BE2C (cell line): Measurements from ENCODE around the gene AQP12B.

Source experiments
- DNase-seq: peaks from one replicate; pipeline ENCODE4 v3.0.0-alpha.2; 2020
- H3K27me3 ChIP-seq: fragments of 250-450 bp; sonication (Bioruptor Pico); 2 replicates; pipeline ENCODE4 v1.5.1; 2020; ENCODE audit warnings: mild to moderate bottlenecking
- H3K36me3 ChIP-seq: fragments of 250-450 bp; sonication (Bioruptor Pico); 2 replicates; pipeline ENCODE4 v1.5.1; 2020; ENCODE audit warnings: mild to moderate bottlenecking
- H3K4me1 ChIP-seq: fragments of 250-450 bp; sonication (Bioruptor Pico); 2 replicates; pipeline ENCODE4 v1.5.1; 2020
- H3K4me3 ChIP-seq: 2 replicates; pipeline ENCODE4 v1.5.1; 2011; ENCODE audit warnings: low read depth, low read length
- H3K9me3 ChIP-seq: fragments of 250-450 bp; sonication (Bioruptor Pico); 2 replicates; pipeline ENCODE4 v1.5.1; 2020
- CTCF ChIP-seq: IDR thresholded peaks from 2 replicates; pipeline ENCODE4 v1.5.1; 2012; ENCODE audit warnings: mild to moderate bottlenecking, low read depth, low read length

Gene AQP12B

GRCh38 chr2:240714747-240715725, 32.4 kb upstream of the AQP12B start:
- H3K4me1 ChIP-seq = no peaks in the 10 kb centered on the region
- H3K27me3 ChIP-seq = no peaks in the 10 kb centered on the region
- H3K9me3 ChIP-seq = no peaks in the 10 kb centered on the region
- DNase-seq = no peak
- H3K4me3 ChIP-seq = no peak overlapping the region
- no peak for TF ChIP-seq CTCF
- H3K36me3 ChIP-seq = no peaks in the 10 kb centered on the region

GRCh38 chr2:240713928-240714746, 31.5 kb upstream of the AQP12B start:
- DNase-seq = no peak
- H3K27me3 ChIP-seq = no peaks in the 10 kb centered on the region
- no peaks in the 10 kb centered on the region for H3K36me3 ChIP-seq
- no peak for TF ChIP-seq CTCF
- no peaks in the 10 kb centered on the region for H3K9me3 ChIP-seq
- H3K4me3 ChIP-seq = no peak overlapping the region
- no peaks in the 10 kb centered on the region for H3K4me1 ChIP-seq

GRCh38 chr2:240713071-240713927, 30.6 kb upstream of the AQP12B start:
- TF ChIP-seq CTCF = no peak
- Histone ChIP-seq H3K27me3 (no peaks in the 10 kb centered on the region), H3K36me3 (no peaks in the 10 kb centered on the region), H3K9me3 (no peaks in the 10 kb centered on the region), H3K4me1 (no peaks in the 10 kb centered on the region), H3K4me3 (no peak overlapping the region)
- no peak for DNase-seq

- H3K4me1 ChIP-seq = no peaks in the 10 kb centered on the region
- H3K4me3 ChIP-seq = no peak overlapping the region
- no peaks in the 10 kb centered on the region for H3K27me3 ChIP-seq
- H3K36me3 ChIP-seq = no peaks in the 10 kb centered on the region
- DNase-seq = no peak
- H3K9me3 ChIP-seq = no peaks in the 10 kb centered on the region
- no peak for TF ChIP-seq CTCF
Measured at GRCh38 chr2:240712121-240712520, 29.4 kb upstream of the AQP12B start.

- DNase-seq = no peak
- Histone ChIP-seq H3K4me3 (no peak overlapping the region), H3K9me3 (no peaks in the 10 kb centered on the region), H3K36me3 (no peaks in the 10 kb centered on the region), H3K27me3 (no peaks in the 10 kb centered on the region), H3K4me1 (no peaks in the 10 kb centered on the region)
- TF ChIP-seq CTCF = no peak
Measured at GRCh38 chr2:240711701-240712100, 29.0 kb upstream of the AQP12B start.
